Measurements from ENCODE around the gene BCL11A.
"Not testable (repeated sequence)": the region's sequence is repeated elsewhere in the genome, so short reads cannot be mapped to it uniquely, and the experiment has no call there.

Gene BCL11A

GRCh38 chr2:60422826-60423483 lies 130.5 kb downstream of the BCL11A start:
- DNase-seq: no peak

- not testable (repeated sequence) for DNase-seq
These were observed 136.2 kb downstream of the BCL11A start for GRCh38 chr2:60417210-60417609.

GRCh38 chr2:60416221-60417008 lies 137.0 kb downstream of the BCL11A start:
- DNase-seq: no peak

GRCh38 chr2:60415814-60416213 lies 137.6 kb downstream of the BCL11A start:
- DNase-seq: no peak

DNA sequence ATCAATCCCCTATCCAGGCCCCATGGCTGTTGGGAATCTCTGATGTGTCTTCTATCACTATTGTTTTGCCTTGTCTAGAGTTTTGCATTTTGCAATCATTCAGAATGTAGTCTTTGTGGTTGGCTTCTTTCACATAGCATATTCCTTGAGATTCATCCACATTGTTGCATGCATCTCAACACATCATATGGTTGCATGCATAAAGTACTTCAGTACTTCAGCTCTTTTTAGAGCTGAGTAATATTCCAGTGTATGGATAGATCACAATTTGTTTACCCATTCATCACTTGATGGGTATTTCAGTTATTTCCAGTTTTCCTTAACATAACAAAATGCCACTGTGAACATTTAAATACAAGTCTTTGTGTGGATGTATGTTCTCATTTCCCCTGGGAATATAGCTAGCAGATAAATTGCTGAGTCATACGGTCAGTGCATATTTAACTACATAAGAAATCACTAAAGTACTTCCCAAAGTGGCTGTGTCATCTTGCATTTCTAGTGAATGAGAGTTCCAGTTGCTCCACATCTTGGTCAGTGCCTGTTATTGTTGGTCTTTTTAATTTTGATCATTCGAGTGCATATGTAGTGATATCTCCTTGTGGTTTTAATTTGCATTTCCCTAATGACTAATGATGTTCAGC lies 138.8 kb downstream of the BCL11A start:
- no peak for DNase-seq

GRCh38 chr2:60413814-60414168 lies 139.7 kb downstream of the BCL11A start:
- no peak for DNase-seq

DNA sequence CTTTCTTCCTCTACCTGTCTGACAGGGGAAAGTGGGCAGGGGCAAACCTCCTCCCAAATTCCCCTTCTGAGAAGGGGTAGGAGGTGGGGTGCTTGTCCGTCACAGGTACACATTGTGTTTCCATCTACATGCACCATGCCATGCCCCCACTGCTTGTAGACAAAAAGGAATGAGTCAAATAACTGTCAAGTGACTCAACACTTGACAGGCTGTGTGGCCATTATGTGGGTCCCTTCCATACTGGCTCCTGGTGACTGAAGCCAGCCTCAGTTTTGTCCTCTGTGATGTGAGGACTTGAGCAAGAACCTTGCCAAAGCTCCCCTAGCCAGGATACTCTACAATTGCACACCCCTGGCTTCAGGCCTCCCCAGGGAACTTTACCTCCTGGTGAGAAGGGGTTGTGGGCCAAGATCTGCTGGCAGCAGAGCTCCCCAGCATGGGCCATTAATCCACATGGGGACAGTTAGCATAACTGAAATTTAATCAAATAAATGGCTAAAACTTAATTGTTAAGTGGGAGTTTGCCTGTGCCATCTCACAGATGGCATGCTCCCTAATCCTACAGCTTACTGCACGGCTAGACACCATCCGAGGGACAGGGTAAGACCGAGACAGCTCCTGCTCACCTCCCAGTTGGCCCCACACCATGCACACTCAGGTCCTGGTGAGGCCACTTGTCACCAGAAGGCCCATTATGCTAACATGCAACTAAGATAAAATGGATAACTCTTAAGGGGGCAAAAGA lies 140.2 kb downstream of the BCL11A start:
- no peak for DNase-seq

DNA sequence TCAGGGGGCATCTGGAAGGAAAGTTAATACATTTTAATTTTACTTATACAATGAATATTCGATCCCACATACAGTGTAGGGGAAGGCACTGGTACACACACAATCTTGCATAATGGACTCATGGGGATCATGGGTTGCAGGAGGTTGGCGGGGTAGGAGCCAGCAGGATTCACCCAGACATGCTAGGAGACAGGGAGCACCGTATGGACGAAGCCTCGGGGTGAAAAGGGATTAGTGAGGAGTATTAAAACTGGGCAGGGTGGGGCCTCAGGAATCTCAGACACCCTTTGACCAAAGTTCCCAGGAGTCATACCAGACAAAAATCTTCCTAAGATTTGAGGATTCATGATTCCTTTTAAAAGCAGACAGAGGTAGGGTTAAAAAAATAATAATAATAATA lies 140.8 kb downstream of the BCL11A start:
- DNase-seq: no peak

DNA sequence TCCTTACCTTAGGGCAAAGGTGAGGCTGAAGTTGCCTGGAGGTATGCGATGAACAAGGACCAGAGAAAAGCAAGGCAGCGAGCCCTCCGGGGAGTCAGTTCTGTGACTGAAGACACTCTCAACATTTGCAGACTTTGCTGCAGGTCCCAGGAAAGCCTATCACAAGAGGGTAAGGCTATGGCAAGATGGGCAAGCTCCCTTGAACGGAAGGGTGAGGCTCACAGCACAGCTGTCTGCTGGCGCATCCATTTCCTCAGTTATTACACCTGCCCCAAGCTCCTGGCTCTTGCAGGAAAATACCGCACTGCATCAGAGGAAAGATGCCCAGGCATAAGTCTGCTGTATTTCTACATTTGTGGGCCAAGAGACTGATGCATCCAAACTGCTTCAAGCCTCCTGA lies 141.4 kb downstream of the BCL11A start:
- DNase-seq: no peak

GRCh38 chr2:60411295-60411694 lies 142.2 kb downstream of the BCL11A start:
- no peak for DNase-seq

DNA sequence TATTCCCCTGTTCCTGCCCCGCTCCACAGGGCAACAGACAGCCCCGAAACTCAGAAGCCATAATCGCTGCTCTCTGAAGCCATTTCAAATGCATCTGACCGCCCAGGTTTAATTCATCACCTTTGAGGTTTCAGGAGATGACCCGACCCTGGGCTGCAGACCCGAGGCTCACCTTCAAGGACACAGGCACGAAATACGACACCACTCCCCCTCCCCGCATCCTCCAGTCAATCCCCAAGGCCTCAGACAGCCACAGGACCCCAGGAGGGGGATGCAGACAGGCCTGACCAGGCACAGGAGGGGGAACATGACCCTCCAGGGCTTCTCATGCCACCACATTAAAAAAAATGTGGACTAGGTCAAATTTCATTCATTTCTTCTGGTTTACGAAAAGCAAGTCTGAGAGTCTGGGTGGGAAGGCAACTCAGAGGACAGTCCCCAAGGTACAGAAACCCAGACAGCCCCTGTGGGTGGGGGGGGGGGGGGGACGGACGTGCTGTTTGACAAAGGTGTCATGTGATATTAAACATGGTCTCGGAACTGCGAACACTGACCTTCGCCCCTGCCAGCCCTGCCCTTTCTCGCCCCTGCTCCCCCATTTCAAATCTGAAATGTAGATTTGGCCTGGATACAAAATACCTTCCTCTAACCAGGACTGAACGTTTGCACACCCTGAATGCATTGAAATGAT lies 142.9 kb downstream of the BCL11A start:
- no peak for DNase-seq

DNA sequence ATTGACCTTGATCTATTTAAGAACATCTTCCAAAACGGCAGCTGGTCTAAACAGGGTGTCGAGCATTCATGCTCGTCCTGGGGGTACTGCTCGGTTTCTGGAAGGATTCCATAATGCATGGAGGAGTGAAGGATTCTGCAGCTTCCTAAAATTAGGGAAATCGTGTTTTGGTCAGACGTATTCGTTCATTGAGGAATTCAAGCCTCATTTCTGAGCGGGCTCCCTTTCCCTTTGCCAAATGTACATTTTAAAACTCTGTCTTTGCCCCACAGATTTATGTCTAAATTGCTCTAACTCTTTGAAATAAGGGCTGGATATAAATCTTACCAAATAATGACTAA lies 144.0 kb downstream of the BCL11A start:
- DNase-seq: no peak

DNA sequence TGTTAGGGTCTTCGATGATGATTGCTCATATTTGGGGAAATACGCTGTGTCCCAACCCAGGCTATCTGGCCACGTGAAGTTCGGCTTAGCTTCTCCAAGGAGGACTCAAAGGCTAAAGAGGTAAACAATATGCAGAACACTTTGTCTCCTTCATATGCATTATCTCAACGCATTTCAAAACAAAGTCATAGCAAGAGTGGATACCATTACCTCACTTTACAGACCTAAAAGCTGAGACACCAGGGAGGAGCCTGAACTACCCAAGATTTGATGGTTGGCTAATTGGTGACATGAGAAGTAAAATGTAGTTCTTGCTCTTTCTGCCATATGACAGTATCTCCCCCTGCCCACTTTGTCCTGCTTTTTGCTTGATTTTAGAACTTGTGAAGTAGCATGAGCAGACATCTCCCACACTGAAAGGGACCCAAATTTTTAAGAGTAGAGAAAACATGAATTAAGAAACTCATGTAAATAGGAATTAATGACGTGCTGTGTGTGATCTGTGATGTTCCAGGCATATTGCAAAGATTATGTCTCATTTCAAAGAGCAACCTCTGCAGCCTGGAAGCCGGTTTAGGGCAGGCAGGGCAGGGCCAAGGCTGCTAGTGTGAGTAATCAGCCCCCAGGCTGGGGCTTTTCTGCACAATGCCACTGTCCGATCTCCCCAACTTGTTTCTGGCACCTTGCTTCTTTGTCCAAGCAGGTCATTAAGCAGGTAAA lies 144.5 kb downstream of the BCL11A start:
- DNase-seq: no peak

DNA sequence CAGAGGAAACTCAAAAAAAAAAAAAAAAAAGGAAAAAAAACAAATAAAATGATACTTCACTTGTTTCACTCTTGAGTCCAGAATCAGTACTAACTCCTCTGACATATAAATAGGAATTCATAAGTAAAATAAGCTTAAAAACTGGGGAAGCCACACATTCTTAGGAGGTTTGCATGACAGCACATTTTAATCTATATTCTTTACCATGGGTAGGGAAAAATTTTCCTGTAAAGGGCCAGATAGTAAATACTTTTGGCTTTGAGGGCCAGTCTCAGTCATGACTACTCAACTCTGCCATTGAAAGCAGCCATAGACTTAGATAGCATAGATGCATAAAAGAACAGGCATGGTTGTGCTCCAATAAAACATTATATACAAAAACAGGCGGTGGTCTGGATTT lies 145.2 kb downstream of the BCL11A start:
- no peak for DNase-seq

- DNase-seq: no peak
These were observed 146.1 kb downstream of the BCL11A start for GRCh38 chr2:60407398-60407797.

DNA sequence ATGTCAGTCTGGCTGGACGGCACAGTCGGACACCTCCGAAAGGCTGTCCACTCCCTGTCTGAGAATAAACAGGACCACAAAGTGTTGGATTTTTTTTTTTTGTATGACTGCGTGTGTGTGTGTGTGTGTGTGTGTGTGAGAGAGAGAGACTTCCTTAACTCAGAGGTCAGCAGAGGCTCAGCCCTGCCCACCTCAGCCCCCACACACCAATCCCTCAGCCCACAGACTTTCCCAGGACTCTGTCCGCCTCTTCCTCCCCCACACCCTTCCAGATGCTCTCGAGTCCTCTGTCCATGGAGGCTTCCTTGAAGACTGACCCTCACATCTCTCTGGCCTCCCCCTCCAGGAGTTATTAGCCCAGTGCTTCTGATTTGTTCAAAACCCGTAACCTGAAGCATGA lies 147.3 kb downstream of the BCL11A start:
- no peak for DNase-seq

- DNase-seq: no peak
These were observed 148.1 kb downstream of the BCL11A start for GRCh38 chr2:60405271-60405919.

All from activated CD8-positive, alpha-beta memory T cell treated with anti-CD3 and anti-CD28 coated beads, Interleukin-2, amount 50 U/mL, for 4 hours (primary cell).